HepG2 (cell line): ENCODE data around the gene ALDH7A1. TPM values are rescaled to one million over a fixed set of nuclear protein-coding genes. Genes with fewer than 3 reads are reported as not detected.
A peak's percentile ranks its signal among the peaks of the same experiment; 100 is the strongest.

Source experiments
- AHR ChIP-seq: IDR thresholded peaks from 2 replicates; pipeline ENCODE4 v1.6.1; 2018; ENCODE audit warnings: missing genetic modification reagents, missing compliant biosample characterization
- CAMTA2 ChIP-seq: sonication (generic); formaldehyde crosslinking; IDR thresholded peaks from 2 replicates; pipeline ENCODE4 v1.4.0; 2020; ENCODE audit warnings: mild to moderate bottlenecking, missing genetic modification reagents, borderline replicate concordance
- HNRNPLL ChIP-seq: fragments of 200-400 bp; formaldehyde crosslinking; IDR thresholded peaks from 2 replicates; pipeline ENCODE4 v1.6.1; 2017; ENCODE audit warnings: mild to moderate bottlenecking, low read depth, low read length; ENCODE audit not compliant: poor library complexity, severe bottlenecking
- KAT7 ChIP-seq: IDR thresholded peaks from 2 replicates; pipeline ENCODE4 v1.6.1; 2018; ENCODE audit warnings: borderline replicate concordance, missing compliant biosample characterization
- KDM5B ChIP-seq: sonication (generic); formaldehyde crosslinking; IDR thresholded peaks from 2 replicates; pipeline ENCODE4 v1.4.0; 2020; ENCODE audit warnings: missing genetic modification reagents, mild to moderate bottlenecking, borderline replicate concordance
- KLF13 ChIP-seq: sonication (generic); formaldehyde crosslinking; IDR thresholded peaks from 2 replicates; pipeline ENCODE4 v1.4.0; 2020; ENCODE audit warnings: mild to moderate bottlenecking, missing genetic modification reagents
- MBNL3 ChIP-seq: fragments of 250-450 bp; sonication (Bioruptor Pico); conservative IDR thresholded peaks from 2 replicates; pipeline ENCODE4 v1.8.0; 2022; ENCODE audit warnings: mild to moderate bottlenecking, inconsistent platforms
- POLR2G ChIP-seq: fragments of 200-400 bp; formaldehyde crosslinking; IDR thresholded peaks from 2 replicates; pipeline ENCODE4 v1.6.1; 2018; ENCODE audit warnings: mild to moderate bottlenecking, low read depth, low read length, moderate library complexity
- REXO4 ChIP-seq: sonication (generic); formaldehyde crosslinking; IDR thresholded peaks from 2 replicates; pipeline ENCODE4 v1.8.0; 2022; ENCODE audit warnings: missing genetic modification reagents, mild to moderate bottlenecking, borderline replicate concordance
- SIX1 ChIP-seq: sonication (generic); formaldehyde crosslinking; IDR thresholded peaks from 2 replicates; pipeline ENCODE4 v1.4.0; 2020; ENCODE audit warnings: missing genetic modification reagents, borderline replicate concordance
- TBX2 ChIP-seq: sonication (generic); formaldehyde crosslinking; IDR thresholded peaks from 2 replicates; pipeline ENCODE4 v1.5.0; 2020; ENCODE audit warnings: missing genetic modification reagents, mild to moderate bottlenecking, borderline replicate concordance
- WIZ ChIP-seq: sonication (generic); formaldehyde crosslinking; IDR thresholded peaks from 2 replicates; pipeline ENCODE4 v1.5.1; 2020; ENCODE audit warnings: mild to moderate bottlenecking, missing genetic modification reagents
- ZMAT3 ChIP-seq: sonication (generic); formaldehyde crosslinking; conservative IDR thresholded peaks from 2 replicates; pipeline ENCODE4 v1.7.0; 2021; ENCODE audit warnings: missing genetic modification reagents
- ZNF160 ChIP-seq: sonication (generic); formaldehyde crosslinking; IDR thresholded peaks from 2 replicates; pipeline ENCODE4 v1.8.0; 2022; ENCODE audit warnings: mild to moderate bottlenecking, inconsistent platforms, missing genetic modification reagents
- ZNF20 ChIP-seq: sonication (generic); formaldehyde crosslinking; IDR thresholded peaks from 2 replicates; pipeline ENCODE4 v1.4.0; 2020; ENCODE audit warnings: mild to moderate bottlenecking, moderate library complexity, missing genetic modification reagents
- ZNF331 ChIP-seq: sonication (generic); formaldehyde crosslinking; IDR thresholded peaks from 2 replicates; pipeline ENCODE4 v1.4.0; 2020; ENCODE audit warnings: missing genetic modification reagents
- ZNF629 ChIP-seq: sonication (generic); formaldehyde crosslinking; conservative IDR thresholded peaks from 2 replicates; pipeline ENCODE4 v1.5.0; 2020; ENCODE audit warnings: missing genetic modification reagents
- ZNF761 ChIP-seq: sonication (generic); formaldehyde crosslinking; conservative IDR thresholded peaks from 2 replicates; pipeline ENCODE4 v1.4.0; 2020; ENCODE audit warnings: mild to moderate bottlenecking, missing genetic modification reagents
- polyA plus RNA-seq, 8 experiments: library from polyadenylated mRNA; depleted of rRNA in 3 of 8; stranded (reverse) in 7 of 8; unstranded in 1 of 8; fragments of >200 nt; fragmentation: Illumina TruSeq in 4 of 8; extraction: Trizol in 4 of 8; gene quantifications; 2 replicates each; pipeline versions ENCODE4 v1.2.1 to v1.2.3, GENCODE V29; 2011 to 2016; ENCODE audit warnings: low read depth in 4 of 8, missing spikeins in 1 of 8, mixed read lengths in 1 of 8; ENCODE audit not compliant: insufficient read depth in 1 of 8
- total RNA-seq, 5 experiments: library from RNA; depleted of rRNA; stranded (reverse); fragments of >200 nt; fragmentation: Illumina TruSeq; extraction: Trizol; gene quantifications; 2 replicates each; pipeline ENCODE4 v1.2.3, GENCODE V29; 2016; ENCODE audit warnings: low read depth in 1 of 5
- TF ChIP-seq, protein P1 (sequence below): sonication (generic); formaldehyde crosslinking; conservative IDR thresholded peaks from 2 replicates; pipeline ENCODE4 v1.5.0; 2020; ENCODE audit warnings: missing genetic modification reagents
- TF ChIP-seq, protein P2 (sequence below): sonication (generic); formaldehyde crosslinking; IDR thresholded peaks from 2 replicates; pipeline ENCODE4; 2020; ENCODE audit warnings: missing genetic modification reagents, mild to moderate bottlenecking, borderline replicate concordance
- TF ChIP-seq, protein P3 (sequence below): sonication (generic); formaldehyde crosslinking; conservative IDR thresholded peaks from 2 replicates; pipeline ENCODE4 v1.4.0; 2020; ENCODE audit warnings: mild to moderate bottlenecking, missing genetic modification reagents, moderate library complexity

Gene ALDH7A1
- total and polyA plus RNA-seq, 2 of the 13 experiments (the other 11 are each of a cell fraction or from before 2014, with no cell fraction given): 69.0 to 100 TPM

DNA sequence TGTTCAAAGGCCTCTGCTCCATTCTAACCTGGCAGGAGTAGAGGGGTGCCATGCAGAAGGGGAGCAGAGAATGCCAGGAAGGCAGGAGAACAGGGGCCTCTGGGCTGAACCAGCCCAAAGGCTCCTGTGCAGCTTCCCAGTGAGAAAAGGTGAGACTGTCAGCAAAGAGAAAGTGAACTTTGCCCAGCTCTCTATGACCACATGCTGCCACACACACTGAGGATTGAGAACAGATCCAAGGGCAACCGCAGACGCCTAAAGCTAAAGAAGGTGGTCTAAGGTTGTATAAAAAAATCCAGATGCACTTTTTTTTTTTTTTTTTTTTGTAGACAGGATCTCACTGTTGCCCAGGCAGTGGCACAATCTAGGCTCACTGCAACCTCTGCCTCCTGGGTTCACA lies 51.4 kb downstream of the ALDH7A1 start (continued):
- TF ChIP-seq, protein P1, sequence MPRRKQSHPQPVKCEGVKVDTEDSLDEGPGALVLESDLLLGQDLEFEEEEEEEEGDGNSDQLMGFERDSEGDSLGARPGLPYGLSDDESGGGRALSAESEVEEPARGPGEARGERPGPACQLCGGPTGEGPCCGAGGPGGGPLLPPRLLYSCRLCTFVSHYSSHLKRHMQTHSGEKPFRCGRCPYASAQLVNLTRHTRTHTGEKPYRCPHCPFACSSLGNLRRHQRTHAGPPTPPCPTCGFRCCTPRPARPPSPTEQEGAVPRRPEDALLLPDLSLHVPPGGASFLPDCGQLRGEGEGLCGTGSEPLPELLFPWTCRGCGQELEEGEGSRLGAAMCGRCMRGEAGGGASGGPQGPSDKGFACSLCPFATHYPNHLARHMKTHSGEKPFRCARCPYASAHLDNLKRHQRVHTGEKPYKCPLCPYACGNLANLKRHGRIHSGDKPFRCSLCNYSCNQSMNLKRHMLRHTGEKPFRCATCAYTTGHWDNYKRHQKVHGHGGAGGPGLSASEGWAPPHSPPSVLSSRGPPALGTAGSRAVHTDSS (CRISPR knock-in tag): no peak
- TF ChIP-seq KLF13 (CRISPR knock-in tag) (no peak), ZNF160 (CRISPR knock-in tag) (no peak), MBNL3 (no peak), AHR (CRISPR knock-in tag) (no peak), KDM5B (CRISPR knock-in tag) (no peak), WIZ (CRISPR knock-in tag) (no peak), ZMAT3 (no peak), ZNF331 (CRISPR knock-in tag) (no peak), ZNF20 (CRISPR knock-in tag) (no peak), SIX1 (no peak), HNRNPLL (no peak), ZNF761 (CRISPR knock-in tag) (no peak), KAT7 (no peak), CAMTA2 (CRISPR knock-in tag) (no peak), POLR2G (no peak), ZNF629 (no peak), REXO4 (CRISPR knock-in tag) (no peak), TBX2 (CRISPR knock-in tag) (0 out of 2 replicates have a peak, but pooled peaks have one; percentile 35)
- TF ChIP-seq, protein P2, sequence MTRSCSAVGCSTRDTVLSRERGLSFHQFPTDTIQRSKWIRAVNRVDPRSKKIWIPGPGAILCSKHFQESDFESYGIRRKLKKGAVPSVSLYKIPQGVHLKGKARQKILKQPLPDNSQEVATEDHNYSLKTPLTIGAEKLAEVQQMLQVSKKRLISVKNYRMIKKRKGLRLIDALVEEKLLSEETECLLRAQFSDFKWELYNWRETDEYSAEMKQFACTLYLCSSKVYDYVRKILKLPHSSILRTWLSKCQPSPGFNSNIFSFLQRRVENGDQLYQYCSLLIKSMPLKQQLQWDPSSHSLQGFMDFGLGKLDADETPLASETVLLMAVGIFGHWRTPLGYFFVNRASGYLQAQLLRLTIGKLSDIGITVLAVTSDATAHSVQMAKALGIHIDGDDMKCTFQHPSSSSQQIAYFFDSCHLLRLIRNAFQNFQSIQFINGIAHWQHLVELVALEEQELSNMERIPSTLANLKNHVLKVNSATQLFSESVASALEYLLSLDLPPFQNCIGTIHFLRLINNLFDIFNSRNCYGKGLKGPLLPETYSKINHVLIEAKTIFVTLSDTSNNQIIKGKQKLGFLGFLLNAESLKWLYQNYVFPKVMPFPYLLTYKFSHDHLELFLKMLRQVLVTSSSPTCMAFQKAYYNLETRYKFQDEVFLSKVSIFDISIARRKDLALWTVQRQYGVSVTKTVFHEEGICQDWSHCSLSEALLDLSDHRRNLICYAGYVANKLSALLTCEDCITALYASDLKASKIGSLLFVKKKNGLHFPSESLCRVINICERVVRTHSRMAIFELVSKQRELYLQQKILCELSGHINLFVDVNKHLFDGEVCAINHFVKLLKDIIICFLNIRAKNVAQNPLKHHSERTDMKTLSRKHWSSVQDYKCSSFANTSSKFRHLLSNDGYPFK (CRISPR knock-in tag): no peak
- TF ChIP-seq, protein P3, sequence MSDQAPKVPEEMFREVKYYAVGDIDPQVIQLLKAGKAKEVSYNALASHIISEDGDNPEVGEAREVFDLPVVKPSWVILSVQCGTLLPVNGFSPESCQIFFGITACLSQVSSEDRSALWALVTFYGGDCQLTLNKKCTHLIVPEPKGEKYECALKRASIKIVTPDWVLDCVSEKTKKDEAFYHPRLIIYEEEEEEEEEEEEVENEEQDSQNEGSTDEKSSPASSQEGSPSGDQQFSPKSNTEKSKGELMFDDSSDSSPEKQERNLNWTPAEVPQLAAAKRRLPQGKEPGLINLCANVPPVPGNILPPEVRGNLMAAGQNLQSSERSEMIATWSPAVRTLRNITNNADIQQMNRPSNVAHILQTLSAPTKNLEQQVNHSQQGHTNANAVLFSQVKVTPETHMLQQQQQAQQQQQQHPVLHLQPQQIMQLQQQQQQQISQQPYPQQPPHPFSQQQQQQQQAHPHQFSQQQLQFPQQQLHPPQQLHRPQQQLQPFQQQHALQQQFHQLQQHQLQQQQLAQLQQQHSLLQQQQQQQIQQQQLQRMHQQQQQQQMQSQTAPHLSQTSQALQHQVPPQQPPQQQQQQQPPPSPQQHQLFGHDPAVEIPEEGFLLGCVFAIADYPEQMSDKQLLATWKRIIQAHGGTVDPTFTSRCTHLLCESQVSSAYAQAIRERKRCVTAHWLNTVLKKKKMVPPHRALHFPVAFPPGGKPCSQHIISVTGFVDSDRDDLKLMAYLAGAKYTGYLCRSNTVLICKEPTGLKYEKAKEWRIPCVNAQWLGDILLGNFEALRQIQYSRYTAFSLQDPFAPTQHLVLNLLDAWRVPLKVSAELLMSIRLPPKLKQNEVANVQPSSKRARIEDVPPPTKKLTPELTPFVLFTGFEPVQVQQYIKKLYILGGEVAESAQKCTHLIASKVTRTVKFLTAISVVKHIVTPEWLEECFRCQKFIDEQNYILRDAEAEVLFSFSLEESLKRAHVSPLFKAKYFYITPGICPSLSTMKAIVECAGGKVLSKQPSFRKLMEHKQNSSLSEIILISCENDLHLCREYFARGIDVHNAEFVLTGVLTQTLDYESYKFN (CRISPR knock-in tag): peak; percentile 64
